NK-92 (cell line): ENCODE results near the gene ZRANB2.
A peak's percentile ranks its signal among the peaks of the same experiment; 100 is the strongest.

ENCODE experiments used
- DNase-seq: peaks from one replicate; lab custom pipeline; 2025; ENCODE audit not compliant: unreplicated experiment; lab: John Stamatoyannopoulos, UW

Gene ZRANB2, protein sequence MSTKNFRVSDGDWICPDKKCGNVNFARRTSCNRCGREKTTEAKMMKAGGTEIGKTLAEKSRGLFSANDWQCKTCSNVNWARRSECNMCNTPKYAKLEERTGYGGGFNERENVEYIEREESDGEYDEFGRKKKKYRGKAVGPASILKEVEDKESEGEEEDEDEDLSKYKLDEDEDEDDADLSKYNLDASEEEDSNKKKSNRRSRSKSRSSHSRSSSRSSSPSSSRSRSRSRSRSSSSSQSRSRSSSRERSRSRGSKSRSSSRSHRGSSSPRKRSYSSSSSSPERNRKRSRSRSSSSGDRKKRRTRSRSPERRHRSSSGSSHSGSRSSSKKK

GRCh38 chr1:71080739-71081696 lies at the start of gene ZRANB2:
ZRANB2 (minus strand) TSS chr1:71081035; CDS start chr1:71080995, 40 bp downstream.
- peak; percentile 55 for DNase-seq

- DNase-seq = no peak
Measured at GRCh38 chr1:71128060-71128459, 47.2 kb upstream of the ZRANB2 start.

- DNase-seq = no peak
Measured at GRCh38 chr1:71118086-71118485, 37.3 kb upstream of the ZRANB2 start.

DNA sequence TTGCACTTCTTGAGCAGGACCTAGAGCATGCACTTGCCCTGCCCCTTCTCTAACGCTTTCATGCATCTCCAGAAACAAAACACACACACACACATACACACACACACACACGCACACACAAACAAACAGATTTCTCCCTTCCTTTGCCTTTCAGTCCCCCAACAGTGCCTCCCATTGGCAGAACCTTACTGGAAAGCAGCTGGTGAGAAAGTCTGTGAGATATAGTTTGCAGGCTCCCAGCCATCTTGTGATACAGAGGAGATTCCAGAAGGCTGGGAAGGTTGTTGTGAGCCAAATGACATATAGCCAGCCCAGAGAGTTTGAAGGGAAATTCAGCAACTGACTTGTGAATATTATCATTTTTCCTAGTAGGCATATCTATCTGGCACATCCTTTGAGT lies 35.9 kb upstream of the ZRANB2 start:
- no peak for DNase-seq

GRCh38 chr1:71106658-71107322 lies 26.0 kb upstream of the ZRANB2 start:
- no peak for DNase-seq

GRCh38 chr1:71104417-71104816 lies 23.6 kb upstream of the ZRANB2 start:
- DNase-seq = no peak

GRCh38 chr1:71101839-71102376 lies 21.1 kb upstream of the ZRANB2 start:
- no peak for DNase-seq

GRCh38 chr1:71097428-71097827 lies 16.6 kb upstream of the ZRANB2 start:
- no peak for DNase-seq

DNA sequence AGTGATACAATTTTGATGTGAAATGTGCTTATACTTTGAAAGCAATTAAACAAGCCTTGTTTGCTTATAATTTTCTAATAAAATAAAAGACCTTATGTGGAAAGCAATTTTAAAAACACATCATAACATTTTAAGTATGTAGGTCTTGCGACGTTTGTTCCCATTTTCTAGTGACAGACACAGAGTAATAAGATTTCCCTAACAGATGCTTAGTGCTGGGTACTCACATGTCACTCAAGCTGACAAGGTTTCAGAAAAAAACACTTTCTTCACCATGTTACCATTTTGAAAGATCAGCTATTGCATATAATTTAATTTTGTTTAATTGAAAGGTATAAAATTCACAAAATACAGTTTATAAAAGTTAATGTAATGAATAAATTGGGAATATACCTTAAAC lies 14.1 kb upstream of the ZRANB2 start:
- no peak for DNase-seq

GRCh38 chr1:71093938-71094337 lies 13.1 kb upstream of the ZRANB2 start:
- DNase-seq = no peak

- DNase-seq = no peak
Measured at GRCh38 chr1:71089536-71090270, 8.9 kb upstream of the ZRANB2 start.

DNA sequence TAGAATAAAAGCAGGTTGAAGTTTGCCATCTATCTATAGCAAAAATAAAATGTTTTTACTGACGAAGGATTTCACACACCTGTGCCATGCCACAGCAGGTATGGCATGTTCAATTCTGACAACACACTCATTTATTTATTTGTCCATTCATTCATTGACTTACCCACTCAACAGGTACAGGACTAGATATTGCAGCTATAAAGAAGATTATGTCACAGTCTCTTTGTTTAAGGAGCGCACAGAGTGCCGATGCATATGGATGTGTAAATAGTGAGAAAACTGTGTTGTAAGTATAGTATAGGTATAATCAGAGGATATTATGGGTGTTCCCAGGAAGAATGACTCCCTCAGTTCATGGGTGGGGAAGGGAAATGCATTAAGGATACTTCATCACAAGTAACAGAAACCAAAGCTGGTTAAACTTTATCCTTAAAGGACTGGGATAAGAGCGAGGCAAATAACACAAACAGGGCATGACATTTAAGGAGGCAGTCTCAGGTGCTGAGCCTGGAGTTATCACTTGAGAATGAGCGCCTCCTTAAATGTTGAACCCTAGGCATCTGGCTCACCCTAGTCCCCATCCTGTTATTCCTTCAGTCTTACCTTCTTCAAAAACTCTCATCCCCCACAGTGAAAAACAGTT lies 7.9 kb upstream of the ZRANB2 start:
- no peak for DNase-seq

DNA sequence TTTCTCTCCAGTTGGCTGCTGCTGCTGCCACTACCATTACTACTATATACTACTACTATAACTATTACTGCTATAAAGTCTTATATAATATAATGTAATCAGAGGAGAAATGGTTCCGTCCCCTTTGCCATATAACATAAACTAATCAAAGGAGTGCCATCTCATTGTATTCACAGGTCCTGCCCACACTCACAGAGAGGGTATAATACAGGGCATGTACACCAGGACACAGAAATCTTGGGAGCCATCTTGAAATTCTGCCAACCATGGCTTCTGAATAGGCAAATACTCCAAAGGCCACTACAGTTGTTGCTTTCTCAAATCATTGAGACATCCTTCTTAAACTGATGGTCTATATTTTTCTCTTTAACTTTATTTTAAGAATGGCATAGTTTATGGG lies 6.9 kb upstream of the ZRANB2 start:
- no peak for DNase-seq

- no peak for DNase-seq
Measured at GRCh38 chr1:71087060-71087459, 6.2 kb upstream of the ZRANB2 start.

DNA sequence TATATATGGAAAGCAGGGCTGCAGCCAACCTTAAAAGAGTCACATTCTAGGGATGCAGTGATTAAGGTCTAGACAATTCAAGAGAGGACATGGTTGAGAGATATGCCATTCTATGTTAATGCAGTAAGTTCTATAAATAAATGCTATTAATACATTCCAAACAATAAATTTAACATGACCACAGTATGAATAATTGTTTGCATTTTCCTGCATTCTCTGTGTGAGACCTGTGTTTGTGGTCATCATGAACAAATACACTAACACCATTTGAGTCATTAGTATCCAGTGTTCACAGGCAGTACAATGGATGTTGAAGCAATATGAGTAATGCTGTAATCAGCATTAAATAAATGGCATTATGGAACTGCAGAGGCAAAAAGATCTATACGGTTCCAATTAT lies 5.5 kb upstream of the ZRANB2 start:
- no peak for DNase-seq

- no peak for DNase-seq
Measured at GRCh38 chr1:71083271-71083670, 2.4 kb upstream of the ZRANB2 start.

DNA sequence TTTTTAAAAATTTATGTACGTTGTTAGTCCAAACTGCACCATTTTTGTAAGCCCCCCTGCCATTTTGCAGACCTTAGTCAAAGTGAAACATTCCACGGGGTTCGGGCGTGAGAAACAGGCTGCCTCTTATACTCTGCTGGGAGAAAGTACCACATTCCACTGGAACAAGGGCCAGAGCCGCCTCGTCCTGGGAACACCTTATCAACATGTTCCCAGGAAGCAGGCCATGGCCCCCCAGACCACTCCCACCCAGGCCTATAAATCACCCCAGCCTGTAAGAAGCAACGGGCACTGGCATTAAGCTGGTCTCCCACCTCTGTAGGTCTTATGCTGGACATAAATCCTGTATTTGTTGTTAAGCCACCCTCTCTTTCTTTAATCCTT lies 854 bp upstream of the ZRANB2 start:
- DNase-seq = no peak

DNA sequence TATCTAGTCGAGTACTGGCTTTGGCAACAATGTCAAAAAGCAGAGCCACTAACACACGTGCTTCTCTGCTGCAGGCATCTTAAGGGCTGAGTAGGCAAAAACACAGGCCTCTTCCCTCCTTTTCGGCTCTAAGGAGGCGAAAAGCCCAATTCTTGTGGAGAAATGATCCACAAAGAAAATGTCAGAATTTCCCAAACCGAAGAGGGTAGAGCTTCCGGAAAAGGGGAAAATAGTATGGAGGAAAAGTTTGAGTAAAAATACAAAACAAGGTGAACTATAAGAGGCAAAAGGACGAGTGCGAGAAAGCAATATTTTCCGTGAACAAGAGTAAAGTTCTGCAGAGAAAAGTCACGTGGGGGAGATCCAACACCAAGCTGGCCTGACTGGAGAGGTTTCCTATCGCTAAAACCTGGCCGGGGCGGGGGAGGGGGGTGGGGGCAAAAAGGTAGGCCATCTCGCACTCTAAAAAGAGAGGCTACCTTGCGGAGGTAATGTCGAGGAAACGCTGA lies 551 bp downstream of the ZRANB2 start:
- DNase-seq = no peak

DNA sequence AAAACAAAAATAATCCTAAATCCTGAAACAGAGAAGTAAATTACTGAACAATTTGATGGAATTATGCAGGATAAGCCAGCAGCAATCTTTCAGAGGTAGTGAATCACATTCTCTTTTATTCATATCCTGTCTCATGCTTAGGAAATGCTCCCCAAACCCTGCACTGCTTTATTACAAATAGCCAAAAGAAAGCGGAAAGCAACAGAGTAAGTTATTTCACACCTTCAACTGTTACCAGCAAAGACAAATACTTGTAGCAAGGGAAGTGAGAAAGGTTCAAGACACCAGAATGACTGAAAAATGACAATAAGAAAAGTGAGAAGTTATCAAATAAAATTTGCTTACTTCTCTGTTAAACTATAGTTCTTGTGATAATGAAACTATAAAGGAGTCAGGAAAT lies 6.2 kb downstream of the ZRANB2 start:
- DNase-seq = no peak

DNA sequence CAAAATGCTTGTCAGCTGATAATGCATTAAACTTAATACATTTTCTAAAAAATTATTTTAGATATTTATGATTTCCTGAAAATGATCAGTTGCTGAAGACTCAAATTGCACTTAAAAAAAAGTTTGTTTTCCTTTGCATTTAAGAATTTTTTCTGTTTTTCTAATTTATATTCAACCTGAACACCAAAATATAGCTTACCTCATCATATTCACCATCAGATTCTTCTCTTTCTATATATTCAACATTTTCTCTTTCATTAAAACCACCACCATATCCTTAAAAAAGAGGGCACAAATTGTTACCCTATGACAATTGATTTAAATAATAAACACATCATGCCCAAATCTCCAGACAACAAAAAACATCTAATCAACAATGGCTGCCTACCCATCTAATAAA lies 8.6 kb downstream of the ZRANB2 start:
- no peak for DNase-seq
